Posterior cingulate gyrus (tissue), 11 donors: ENCODE data around the gene RBM44.
"Not testable (repeated sequence)": the region's sequence is repeated elsewhere in the genome, so short reads cannot be mapped to it uniquely, and the experiment has no call there.

Experiments
- DNase-seq, 10 donors: peaks; one replicate each; pipeline versions ENCODE4 v3.0.0 to v3.0.0-alpha.2; 2020 to 2021; ENCODE audit warnings: mixed read lengths in 3 of 10
- intact Hi-C: fragments of 100-400 bp; cut with DNase I; formaldehyde crosslinking; loops from one replicate; pipeline ENCODE4 v1.15.1; 2023

Gene RBM44, protein sequence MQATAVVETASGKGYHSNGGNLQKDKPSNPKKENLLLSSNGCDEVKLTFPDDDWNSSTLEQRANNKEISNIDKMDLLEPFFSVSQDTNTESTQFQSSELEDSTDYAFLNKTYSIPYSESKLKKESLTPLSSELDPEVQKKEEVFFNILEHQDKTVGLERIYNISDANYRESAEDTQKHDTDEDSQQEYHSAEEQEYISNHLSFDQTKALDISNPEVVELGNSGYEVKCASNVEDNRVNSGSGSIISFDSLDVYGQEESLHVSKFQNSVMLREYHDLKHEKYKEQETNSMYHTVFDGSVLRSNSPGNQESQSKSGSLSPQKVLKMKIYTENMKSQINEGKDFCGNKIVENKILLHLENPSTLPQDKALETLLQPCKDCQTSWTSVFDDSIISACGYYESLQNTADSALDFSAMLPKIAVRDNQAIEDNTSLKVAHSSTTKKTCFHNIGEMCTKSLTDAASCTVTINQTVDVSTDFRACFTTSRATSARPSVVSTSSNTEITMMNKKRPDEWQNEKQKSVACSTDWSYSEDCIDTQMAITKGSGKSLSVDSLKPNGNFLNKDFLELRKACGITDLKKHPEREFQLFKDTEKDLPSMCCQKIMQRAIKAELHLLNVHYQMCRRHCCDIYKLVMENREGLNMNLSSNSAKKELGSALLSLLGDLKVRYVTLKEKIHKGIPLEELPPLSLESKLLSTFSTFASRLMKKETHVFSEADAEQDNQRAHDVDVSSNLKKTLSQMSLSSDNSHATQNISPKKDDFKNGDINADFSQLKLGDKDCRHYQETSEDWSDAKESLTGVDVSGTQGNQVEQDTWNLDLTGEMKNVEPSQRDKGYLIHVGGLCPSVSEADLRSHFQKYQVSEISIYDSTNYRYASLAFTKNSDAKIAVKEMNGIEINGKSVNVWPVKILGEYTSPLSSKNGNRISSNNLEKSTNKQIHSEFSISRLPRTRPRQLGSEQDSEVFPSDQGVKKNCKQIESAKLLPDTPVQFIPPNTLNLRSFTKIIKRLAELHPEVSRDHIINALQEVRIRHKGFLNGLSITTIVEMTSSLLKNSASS

DNA sequence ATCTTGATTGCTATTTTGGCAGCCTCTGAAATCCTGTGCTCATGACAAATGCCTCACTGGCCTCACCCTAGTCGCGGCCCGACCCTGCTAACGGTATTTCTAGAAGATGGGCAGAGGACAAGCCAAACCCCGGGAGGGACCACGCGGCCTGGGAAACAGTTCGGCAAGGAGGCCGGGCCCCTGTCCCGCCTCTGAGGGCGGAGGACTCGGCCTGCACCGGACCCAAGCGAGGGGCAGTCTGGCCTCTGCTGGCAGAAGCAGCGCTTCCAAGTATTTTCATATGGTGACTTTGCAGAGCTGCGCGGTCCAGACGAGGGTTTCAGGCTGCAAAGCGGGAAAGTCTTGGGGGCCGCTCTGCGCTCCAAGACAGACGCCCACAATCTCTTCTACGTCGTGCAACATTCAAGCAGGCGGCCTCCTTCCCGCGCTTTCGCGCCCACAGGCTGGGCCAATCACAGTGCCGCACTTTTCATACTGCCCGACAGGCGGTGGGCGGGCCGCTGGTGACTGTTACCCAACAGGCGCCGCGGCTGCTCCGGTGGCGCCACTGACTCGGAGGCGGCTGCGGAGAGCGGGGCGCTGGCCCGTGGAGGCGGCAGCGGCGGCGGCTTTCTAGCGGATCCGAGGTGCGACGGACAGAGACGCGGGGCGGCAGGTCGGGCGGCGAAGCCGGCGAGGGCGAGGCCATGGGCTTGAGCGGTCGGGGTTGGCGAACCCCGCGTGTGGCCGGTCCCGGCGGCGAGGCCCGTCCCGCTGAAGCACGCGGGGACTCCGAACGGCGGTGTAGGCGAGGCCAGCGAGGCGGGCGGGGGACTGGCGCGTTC is at the start of gene RBM44:
TSS of gene RBM44 (plus strand) at position 544 of the 824 bp plus-strand sequence. CDS start 14,831 bp downstream, outside the sequence.
- intact Hi-C loops = no loop called here
- peak in 1 of 10 donors; percentile 60 for DNase-seq

DNA sequence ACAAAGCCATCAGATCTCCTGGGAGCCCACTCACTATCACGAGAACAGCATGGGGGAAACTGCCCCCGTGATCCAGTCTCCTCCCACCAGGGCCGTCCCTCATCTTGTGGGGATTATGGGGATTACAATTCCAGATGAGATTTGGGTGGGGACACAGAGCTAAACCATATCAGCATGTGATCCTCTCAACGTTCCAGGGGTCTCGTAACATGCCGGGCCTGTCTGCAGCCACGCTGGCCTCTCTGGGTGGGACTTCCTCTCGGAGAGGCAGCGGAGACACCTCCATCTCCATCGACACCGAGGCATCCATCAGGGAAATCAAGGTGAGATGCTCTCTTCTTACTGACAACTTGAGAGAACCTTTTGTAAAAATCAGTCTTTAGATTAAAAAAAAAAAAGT is 49.6 kb upstream of the RBM44 start:
- peak in 1 of 10 donors; percentile 57 for DNase-seq
- intact Hi-C loops = loop anchor here (10.0 kb wide), 1 partner anchor 234 kb away; no protein-coding TSS in a partner anchor

DNA sequence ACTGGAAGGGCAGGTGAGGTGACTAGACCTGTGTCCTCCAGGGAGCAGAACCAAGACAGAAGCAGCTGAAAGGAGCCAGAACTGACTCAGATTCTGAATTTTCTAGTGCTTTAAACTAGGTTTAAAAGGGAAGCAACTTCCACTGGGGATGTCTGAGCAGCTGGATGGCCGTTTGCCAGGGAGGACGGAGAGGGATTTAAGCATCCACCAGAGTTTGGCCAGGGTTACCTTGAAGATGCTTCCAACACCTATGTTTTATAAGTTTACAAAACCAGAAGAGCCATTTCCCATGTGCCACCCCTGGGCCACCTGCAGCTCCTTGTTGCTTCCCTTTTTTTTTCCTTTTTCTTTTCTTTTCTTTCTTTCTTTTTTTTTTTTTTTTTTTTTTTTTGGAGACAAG is 48.6 kb upstream of the RBM44 start:
- peak in 1 of 10 donors; percentile 69 for DNase-seq
- intact Hi-C loops = loop anchor here (10.0 kb wide), 1 partner anchor 235 kb away; no protein-coding TSS in a partner anchor

DNA sequence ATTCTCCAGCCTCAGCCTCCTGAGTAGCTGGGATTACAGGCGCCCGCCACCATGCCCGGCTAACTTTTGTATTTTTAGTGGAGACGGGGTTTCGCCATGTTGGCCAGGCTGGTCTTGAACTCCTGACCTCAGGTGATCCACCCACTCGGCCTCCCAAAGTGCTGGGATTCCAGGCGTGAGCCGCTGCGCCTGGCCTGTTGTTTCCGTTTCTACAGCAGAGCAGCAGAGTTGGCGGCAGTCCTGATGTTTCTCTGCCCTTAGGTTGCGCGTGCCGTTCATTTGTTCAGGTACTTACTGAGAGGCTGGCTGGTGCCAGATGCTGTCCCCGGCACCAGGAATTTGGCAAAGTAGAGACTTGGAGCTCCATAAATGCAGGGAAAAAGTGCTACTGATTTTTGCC is 48.1 kb upstream of the RBM44 start:
- intact Hi-C loops, DNase-seq: not testable (repeated sequence)

DNA sequence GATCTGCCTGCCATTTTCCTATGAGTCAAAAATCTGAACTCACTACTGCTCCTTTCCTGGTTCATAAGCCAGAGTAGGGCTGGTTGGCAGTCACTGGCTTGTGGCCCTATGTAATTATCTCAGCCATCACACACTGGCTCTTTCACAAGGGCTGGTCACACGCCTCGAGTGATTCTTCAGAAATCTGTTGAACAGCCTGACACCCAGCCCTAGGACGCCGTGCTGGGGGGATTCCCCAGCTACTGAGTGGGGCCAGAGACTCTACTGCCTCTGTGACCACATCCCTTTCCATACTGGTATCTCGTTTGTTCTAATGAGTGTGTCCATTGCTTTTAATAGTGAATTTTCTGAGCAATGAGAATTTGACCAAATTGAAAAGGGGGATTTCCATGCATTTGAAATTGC is 45.8 kb upstream of the RBM44 start:
- peak in 1 of 10 donors; percentile 67 for DNase-seq
- intact Hi-C loops = no loop called here

DNA sequence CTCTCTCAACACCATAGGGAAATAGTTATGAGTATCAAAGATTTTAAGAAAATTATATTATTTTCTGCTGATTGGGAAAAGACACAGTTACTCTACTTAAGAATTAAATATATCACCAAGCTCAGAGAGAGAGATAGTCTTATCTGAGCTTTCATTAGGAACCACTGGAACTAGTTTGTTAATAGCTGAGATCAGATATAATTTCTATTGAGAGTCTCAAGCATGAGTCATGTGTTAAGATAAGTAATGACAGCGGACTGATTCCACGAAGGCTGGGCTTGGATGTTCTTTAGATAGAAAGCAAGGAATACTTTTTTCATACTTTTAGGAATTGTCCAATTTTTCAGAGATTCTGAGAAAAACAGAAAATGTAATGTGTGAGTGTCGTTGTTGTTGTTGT is 44.4 kb upstream of the RBM44 start:
- no peak for DNase-seq
- intact Hi-C loops = no loop called here

DNA sequence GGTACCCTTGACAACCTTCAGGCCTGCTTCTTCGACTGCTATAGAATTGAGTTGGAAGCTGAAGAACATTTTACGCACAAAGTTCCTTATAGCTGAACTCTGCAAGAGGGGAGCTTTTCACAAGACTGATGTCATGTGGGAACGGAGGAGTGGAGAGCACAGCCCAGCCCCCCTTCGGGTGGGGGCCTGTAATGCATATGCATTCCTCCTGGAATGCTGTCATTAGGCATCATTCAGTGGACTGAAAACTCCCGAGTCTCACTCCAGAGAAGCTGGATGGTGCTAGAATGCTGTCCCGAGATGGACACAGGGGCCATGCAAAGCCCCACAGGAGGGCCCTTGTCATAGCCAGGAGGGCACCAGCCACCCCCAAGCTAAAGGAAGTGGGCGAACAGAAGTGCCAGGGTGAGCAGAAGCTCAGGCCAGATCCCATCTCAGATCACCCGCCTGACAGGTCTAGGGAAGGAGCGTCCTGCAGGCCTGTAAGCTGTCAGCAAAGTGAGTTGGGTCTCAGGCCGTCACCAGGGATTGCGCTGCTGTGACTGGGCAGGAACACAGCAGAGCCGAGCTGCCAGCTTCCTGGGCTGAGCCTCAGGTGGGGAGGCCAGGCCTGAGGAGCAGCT is 43.8 kb upstream of the RBM44 start:
- intact Hi-C loops = no loop called here
- no peak for DNase-seq

DNA sequence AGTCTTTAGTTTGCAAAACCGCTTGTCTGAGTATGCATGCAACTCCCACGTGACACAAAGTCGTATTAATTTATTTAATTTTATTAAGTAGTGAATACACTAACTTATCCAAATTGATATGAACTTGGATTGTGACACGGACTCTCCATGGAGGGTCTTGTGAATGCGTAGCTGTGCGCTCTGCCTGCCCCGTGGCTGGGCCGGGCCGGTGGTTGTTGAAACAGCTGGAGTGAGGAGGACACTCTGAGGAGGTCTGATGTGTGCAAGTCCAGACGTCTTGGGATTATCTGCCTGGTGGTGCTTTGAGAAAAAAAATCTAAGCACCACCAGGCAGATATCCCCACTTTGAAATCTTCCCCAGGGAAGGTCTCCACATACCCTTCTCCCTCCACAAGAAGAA is 41.0 kb upstream of the RBM44 start:
- intact Hi-C loops = no loop called here
- DNase-seq = no peak

DNA sequence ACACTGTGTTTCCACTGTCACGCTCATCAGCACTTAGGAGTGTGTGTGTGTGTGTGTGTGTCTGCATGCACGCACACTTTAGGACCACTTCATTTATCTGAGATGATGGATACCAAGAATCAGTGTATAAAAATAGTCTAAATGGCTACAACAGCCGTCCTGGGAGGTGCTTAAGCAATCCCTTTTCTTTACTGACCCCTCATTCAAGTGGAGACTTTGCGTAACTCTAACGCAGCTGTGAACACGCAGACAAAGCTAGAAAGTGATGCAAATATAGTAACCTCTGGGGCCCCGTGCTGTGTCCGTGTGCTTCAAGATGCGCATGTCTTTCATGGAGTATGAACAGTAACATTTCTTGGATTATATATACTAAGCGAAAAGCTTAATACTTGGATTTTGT is 40.4 kb upstream of the RBM44 start:
- intact Hi-C loops = no loop called here
- DNase-seq = no peak

DNA sequence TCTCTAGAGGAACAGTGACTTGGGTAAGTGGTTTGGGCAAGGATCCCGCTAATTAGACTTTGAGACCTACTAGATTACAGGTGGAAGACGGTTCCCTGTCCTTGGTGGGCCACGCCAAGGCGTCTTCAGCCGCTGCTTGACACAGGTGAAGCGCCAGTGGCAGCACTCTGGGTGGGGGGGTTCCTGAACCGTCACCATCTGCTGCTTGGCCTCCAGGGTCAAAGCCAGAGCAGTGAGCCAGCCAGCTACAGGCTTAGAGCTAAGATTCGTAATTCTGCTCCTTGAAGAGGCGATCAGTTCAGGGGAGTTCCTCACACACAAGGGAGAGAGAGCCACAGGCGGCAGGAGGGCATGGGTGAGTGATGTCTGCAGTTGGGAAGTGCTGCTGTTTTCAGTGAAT is 39.4 kb upstream of the RBM44 start:
- intact Hi-C loops = no loop called here
- no peak for DNase-seq

DNA sequence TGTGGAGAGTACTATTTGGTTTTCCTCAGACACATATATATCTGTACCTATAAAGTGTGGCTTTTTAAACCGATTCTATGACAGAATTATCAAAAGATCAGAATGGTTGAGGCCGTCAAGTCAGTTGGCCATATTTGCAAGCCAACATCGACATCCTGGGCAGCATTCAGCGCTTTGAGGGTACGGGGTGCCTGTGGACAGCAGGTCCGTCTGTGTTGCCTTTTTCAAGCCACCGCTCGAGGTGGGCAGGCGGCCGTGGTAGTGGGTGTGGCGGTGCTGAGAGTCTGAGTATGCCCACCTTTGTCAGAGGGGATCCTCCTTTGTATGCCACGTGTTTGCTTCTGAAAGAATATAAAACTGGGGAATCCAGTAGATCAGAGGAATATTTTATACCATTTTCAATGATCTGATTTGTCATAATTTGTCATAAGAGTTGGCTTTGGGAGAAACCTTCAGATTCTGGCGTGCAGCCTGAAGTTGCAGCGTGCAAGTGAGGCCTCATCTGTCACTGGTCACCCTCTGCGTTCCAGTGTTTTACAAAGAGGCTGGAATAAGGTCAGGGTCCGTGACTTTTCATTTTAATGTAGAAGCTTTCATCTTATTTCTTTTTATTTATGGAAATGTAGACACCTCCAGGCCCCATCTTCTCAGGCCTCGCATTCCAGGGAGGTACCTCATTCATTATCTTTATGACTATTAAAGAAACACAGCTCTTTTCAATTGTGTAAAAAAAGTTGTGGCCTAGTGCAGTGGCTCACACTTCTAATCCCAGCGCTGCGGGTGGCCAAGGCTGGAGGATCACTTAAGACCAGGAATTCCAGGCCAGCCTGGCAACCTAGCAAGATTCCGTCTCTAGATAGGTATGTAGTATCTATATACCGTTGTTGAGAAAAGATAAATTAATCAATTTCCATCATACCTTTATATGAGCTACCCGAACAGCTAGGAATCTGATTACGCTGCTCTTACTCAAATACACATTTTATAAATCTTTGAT is 37.8 kb upstream of the RBM44 start:
- DNase-seq = no peak
- intact Hi-C loops = no loop called here

DNA sequence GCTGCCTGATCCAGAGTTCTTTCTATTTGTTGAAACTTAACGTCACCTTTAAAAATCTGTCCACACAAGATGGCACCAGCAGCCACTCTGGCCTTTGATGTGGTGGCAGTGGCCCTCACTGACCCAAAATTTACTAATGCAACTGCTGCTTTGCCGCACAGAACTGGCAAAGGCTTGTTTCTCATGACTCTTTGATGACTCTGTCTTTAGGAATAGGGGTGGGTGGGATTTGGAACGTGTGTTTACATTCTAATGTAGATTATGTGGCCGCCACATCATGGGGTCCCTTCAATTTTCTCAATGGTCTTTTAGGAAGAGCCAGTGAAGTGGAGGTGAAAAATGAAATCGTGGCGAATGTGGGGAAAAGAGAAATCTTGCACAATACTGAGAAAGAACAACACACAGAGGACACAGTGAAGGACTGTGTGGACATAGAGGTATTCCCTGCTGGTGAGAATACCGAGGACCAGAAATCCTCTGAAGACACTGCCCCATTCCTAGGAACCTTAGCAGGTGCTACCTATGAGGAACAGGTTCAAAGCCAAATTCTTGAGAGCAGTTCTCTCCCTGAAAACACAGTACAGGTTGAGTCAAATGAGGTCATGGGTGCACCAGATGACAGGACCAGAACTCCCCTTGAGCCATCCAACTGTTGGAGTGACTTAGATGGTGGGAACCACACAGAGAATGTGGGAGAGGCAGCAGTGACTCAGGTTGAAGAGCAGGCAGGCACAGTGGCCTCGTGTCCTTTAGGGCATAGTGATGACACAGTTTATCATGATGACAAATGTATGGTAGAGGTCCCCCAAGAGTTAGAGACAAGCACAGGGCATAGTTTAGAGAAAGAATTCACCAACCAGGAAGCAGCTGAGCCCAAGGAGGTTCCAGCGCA is 36.0 kb upstream of the RBM44 start:
- DNase-seq, intact Hi-C loops: not testable (repeated sequence)

DNA sequence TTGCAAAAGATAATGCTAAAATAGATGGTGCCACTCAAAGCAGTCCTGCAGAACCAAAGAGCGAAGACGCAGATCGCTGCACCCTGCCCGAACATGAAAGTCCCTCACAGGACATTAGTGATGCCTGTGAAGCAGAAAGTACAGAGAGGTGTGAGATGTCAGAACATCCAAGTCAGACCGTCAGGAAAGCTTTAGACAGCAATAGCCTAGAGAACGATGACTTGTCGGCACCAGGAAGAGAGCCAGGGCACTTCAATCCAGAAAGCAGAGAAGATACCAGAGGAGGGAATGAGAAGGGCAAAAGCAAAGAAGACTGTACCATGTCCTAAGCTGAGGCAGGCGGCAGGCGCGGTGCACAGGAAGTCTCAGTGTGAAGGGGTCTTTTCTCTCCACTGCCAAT is 34.8 kb upstream of the RBM44 start:
- intact Hi-C loops = no loop called here
- peak in 1 of 10 donors; percentile 45 for DNase-seq

DNA sequence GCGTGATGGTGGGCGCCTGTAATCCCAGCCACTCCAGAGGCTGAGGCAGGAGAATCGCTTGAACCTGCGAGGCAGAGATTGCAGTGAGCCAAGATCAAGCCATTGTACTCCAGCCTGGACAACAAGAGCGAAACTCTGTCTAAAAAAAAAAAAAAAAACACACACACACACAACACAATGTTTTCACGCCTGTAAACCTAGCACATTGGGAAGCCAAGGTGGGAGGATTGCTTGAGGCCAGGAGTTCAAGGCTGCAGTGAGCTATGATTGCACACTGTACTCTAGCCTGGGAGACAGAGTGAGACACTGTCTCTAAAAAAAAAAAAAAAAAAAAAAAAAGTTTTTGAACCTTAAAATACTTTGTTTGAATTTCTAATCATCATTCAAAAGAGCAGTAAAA is 33.5 kb upstream of the RBM44 start:
- DNase-seq, intact Hi-C loops: not testable (repeated sequence)

DNA sequence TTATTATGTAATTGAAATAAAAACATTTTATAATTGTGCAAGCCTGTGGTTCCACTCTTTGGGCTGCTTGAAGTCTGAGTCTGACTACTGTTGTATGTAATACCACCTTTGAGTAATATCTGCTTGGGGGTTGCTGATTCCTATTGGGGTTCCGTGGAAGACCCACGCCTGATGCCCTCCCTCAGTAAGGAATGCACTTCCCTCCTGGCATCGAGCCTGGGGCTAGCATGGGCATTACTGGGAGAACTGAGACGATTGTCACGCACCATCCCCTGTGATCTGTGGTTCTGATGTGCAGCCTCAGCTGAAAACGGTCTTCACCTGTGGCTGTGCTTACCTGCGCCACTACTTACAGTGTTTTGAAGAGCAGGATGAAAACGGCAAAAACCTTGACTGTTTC is 32.7 kb upstream of the RBM44 start:
- intact Hi-C loops = no loop called here
- no peak for DNase-seq

DNA sequence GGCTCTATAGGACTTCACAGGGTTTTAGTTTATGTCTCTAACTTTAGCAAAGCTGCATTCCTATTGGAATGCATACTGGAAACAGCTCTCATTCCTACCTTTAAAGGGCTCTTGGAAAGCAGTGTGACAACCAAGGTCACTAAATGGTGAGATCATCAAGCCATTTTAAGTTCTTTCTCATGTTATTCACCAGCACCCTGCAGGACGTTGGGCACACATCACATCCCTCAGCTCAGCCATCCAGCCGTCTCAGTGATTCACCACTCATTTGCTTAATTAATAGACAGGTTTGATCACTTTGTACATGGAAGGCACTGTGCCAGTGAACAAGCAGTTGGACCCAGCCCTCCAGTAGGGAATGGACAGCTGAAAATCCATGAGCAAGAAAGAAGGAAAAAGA is 32.2 kb upstream of the RBM44 start:
- intact Hi-C loops = no loop called here
- no peak for DNase-seq

DNA sequence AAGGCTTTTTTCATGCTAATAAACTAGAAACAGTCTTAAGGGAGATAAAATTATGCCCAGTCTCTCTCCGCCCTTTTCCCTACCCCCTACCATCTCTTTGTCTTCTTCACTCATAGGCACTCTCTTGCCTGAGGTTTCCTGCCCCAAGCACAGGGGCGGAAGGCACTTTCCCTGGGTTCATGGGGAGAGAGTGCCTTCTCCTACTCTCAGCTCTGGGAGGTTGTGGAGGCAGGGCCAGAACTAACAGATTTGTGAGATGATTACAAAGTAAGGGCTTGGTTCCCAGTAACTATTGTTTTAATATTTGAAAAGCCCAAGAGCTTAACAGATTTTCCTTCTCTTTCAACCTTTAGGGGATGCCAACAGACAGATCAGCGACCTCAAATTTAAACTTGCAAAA is 26.1 kb upstream of the RBM44 start:
- DNase-seq = no peak
- intact Hi-C loops = no loop called here

DNA sequence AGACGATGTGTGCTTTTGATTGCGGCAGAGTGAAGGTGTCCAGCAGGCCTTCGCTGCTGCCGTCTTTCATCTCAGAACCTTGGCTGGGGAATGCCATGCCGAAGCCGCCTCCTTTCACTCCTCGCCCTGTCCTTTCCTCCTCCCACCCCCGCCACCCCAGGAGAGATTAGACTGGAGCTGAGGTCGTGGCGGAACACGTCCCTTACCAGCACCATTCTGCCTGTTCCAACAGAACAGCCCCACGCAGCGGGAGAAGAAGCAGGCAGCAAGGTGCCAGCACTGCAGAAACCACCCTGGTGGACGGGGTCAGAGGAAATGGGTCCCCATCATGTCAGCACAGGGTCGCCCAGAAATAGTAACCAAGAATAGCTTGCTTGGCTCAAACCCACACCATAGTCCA is 24.8 kb upstream of the RBM44 start:
- intact Hi-C loops = no loop called here
- DNase-seq = no peak
